ENCODE results near the gene EFNA5. TPM values are rescaled to one million over a fixed set of nuclear protein-coding genes. Genes with fewer than 3 reads are reported as not detected.

EFNA5 gene
- total and polyA plus RNA-seq, 2 donors from 2014 or later = 5.9 to 54.4 TPM

GRCh38 chr5:107378218-107378899, 292.4 kb downstream of the EFNA5 start:
- DNase-seq (no peak), FAIRE-seq (no peak)
- no peak overlapping the region for H3K9ac ChIP-seq (ENCODE audit: low read length in 3 of 3)
- TF ChIP-seq CTCF (IDR thresholded peaks at IDR 0.05; ENCODE audit: borderline replicate concordance, extremely low read depth, insufficient read depth) = no peak
- no peak overlapping the region for H3K27ac ChIP-seq (ENCODE audit: low read depth in 2 of 2, low read length in 2 of 2)
- H3K4me1 ChIP-seq (ENCODE audit: control insufficient read depth in 2 of 3, insufficient read depth in 2 of 3, low read depth in 1 of 3, low read length in 3 of 3) = no peaks in the 10 kb centered on the region
- intact Hi-C loops (cut with DNase I) = no loop called here
- no peak overlapping the region for H3K4me3 ChIP-seq (ENCODE audit: low read length in 3 of 3)
- no peaks in the 10 kb centered on the region for H3K36me3 ChIP-seq (ENCODE audit: control insufficient read depth in 2 of 3, insufficient read depth in 3 of 3, low read length in 3 of 3)
- no peaks in the 10 kb centered on the region for H3K9me3 ChIP-seq (ENCODE audit: control insufficient read depth in 2 of 3, insufficient read depth in 1 of 3, low read length in 3 of 3)
- H3K27me3 ChIP-seq (ENCODE audit: control insufficient read depth, insufficient read depth, low read length) = no peaks in the 10 kb centered on the region

GRCh38 chr5:107377277-107377609, 293.5 kb downstream of the EFNA5 start:
- no peak for FAIRE-seq

GRCh38 chr5:107376546-107377276, 294.0 kb downstream of the EFNA5 start:
- Histone ChIP-seq H3K4me3 (ENCODE audit: low read length in 3 of 3) (no peak overlapping the region), H3K4me1 (ENCODE audit: control insufficient read depth in 2 of 3, insufficient read depth in 2 of 3, low read depth in 1 of 3, low read length in 3 of 3) (no peaks in the 10 kb centered on the region), H3K9me3 (ENCODE audit: control insufficient read depth in 2 of 3, insufficient read depth in 1 of 3, low read length in 3 of 3) (no peaks in the 10 kb centered on the region), H3K36me3 (ENCODE audit: control insufficient read depth in 2 of 3, insufficient read depth in 3 of 3, low read length in 3 of 3) (no peaks in the 10 kb centered on the region), H3K9ac (ENCODE audit: low read length in 3 of 3) (no peak overlapping the region), H3K27ac (ENCODE audit: low read depth in 2 of 2, low read length in 2 of 2) (no peak overlapping the region), H3K27me3 (ENCODE audit: control insufficient read depth, insufficient read depth, low read length) (no peaks in the 10 kb centered on the region)
- no peak for TF ChIP-seq CTCF (IDR thresholded peaks at IDR 0.05; ENCODE audit: borderline replicate concordance, extremely low read depth, insufficient read depth)
- FAIRE-seq (no peak), DNase-seq (no peak)
- intact Hi-C loops (cut with DNase I) = no loop called here

More at GRCh38 chr5:107377277-107377609, 293.5 kb downstream of the EFNA5 start:
- H3K27ac ChIP-seq (ENCODE audit: low read depth in 2 of 2, low read length in 2 of 2) = no peak overlapping the region
- no peaks in the 10 kb centered on the region for H3K36me3 ChIP-seq (ENCODE audit: control insufficient read depth in 2 of 3, insufficient read depth in 3 of 3, low read length in 3 of 3)
- H3K4me3 ChIP-seq (ENCODE audit: low read length in 3 of 3) = no peak overlapping the region
- intact Hi-C loops (cut with DNase I) = no loop called here
- H3K9me3 ChIP-seq (ENCODE audit: control insufficient read depth in 2 of 3, insufficient read depth in 1 of 3, low read length in 3 of 3) = no peaks in the 10 kb centered on the region
- TF ChIP-seq CTCF (IDR thresholded peaks at IDR 0.05; ENCODE audit: borderline replicate concordance, extremely low read depth, insufficient read depth) = no peak
- no peak for DNase-seq
- no peak overlapping the region for H3K9ac ChIP-seq (ENCODE audit: low read length in 3 of 3)
- no peaks in the 10 kb centered on the region for H3K4me1 ChIP-seq (ENCODE audit: control insufficient read depth in 2 of 3, insufficient read depth in 2 of 3, low read depth in 1 of 3, low read length in 3 of 3)
- no peaks in the 10 kb centered on the region for H3K27me3 ChIP-seq (ENCODE audit: control insufficient read depth, insufficient read depth, low read length)

All from kidney (tissue), 14 donors.